Gastroesophageal sphincter (tissue), 4 donors: Measurements from ENCODE around the gene FBXO36. TPM values are rescaled to one million over a fixed set of nuclear protein-coding genes. Genes with fewer than 3 reads are reported as not detected.

Source experiments
- ATAC-seq: fragments of 150-250 bp; one replicate; pipeline ENCODE4 v1.9.1; 2016; ENCODE audit warnings: mild to moderate bottlenecking, moderate library complexity
- H3K27ac ChIP-seq, 4 donors: fragments of 200-600 bp; sonication (generic) in 3 of 4; 1 replicate in 3 of 4; 2 replicates in 1 of 4; pipeline ENCODE4 v1.5.1; 2016 to 2019
- H3K27me3 ChIP-seq: fragments of 200-600 bp; sonication (generic); one replicate; pipeline ENCODE4 v1.5.1; 2019
- H3K36me3 ChIP-seq, 2 donors: fragments of 200-600 bp; sonication (generic); one replicate each; pipeline ENCODE4 v1.5.1; 2019; ENCODE audit warnings: control low read depth in 1 of 2
- H3K4me1 ChIP-seq, 3 donors: fragments of 200-600 bp; sonication (generic); 1 replicate in 2 of 3; 2 replicates in 1 of 3; pipeline ENCODE4 v1.5.1; 2016 to 2019; ENCODE audit warnings: control low read depth in 2 of 3
- H3K4me3 ChIP-seq, 2 donors: fragments of 200-600 bp; sonication (generic); one replicate each; pipeline ENCODE4 v1.5.1; 2019; ENCODE audit warnings: mild to moderate bottlenecking in 1 of 2, moderate library complexity in 1 of 2
- H3K9me3 ChIP-seq, 3 donors: fragments of 200-600 bp; sonication (generic); one replicate each; pipeline ENCODE4 v1.5.1; 2017 to 2019; ENCODE audit warnings: control low read depth in 2 of 3
- EP300 ChIP-seq: sonication (generic); formaldehyde crosslinking; IDR thresholded peaks from one replicate; pipeline ENCODE4 v1.6.1; 2017; ENCODE audit warnings: antibody characterized with exemption, mild to moderate bottlenecking
- POLR2A ChIP-seq, 2 donors: fragments of 450-650 bp; IDR thresholded peaks; one replicate each; pipeline ENCODE4 v1.6.1; 2017; ENCODE audit warnings: antibody characterized with exemption in 2 of 2, mild to moderate bottlenecking in 2 of 2, moderate library complexity in 1 of 2
- POLR2AphosphoS5 ChIP-seq: sonication (generic); formaldehyde crosslinking; IDR thresholded peaks from one replicate; pipeline ENCODE4 v1.6.1; 2017; ENCODE audit warnings: antibody characterized with exemption
- WGBS, 2 donors: methylation state at CpG; one replicate each; pipeline ENCODE4 v1.1.5; 2018; ENCODE audit warnings: low coverage in 1 of 2; 5-methylcytosine and 5-hydroxymethylcytosine counted together
- total RNA-seq, 4 donors: library from RNA; depleted of rRNA; stranded (reverse); fragments of >200 nt; gene quantifications; one replicate each; pipeline ENCODE4 v1.1.0, GENCODE V29; 2016
- TF ChIP-seq, protein P1 (sequence below), 4 experiments: fragments of 200-600 bp in 2 of 4; fragments of 450-650 bp in 2 of 4; sonication (generic) in 1 of 4; IDR thresholded peaks; one replicate each; pipeline ENCODE4 v1.5.1; 2017 to 2019; ENCODE audit warnings: antibody characterized with exemption in 4 of 4, mild to moderate bottlenecking in 2 of 4, moderate library complexity in 2 of 4

The FBXO36 gene
- total RNA-seq, 4 donors from 2014 or later: 2.2 to 3.6 (median 3.4) TPM

DNA sequence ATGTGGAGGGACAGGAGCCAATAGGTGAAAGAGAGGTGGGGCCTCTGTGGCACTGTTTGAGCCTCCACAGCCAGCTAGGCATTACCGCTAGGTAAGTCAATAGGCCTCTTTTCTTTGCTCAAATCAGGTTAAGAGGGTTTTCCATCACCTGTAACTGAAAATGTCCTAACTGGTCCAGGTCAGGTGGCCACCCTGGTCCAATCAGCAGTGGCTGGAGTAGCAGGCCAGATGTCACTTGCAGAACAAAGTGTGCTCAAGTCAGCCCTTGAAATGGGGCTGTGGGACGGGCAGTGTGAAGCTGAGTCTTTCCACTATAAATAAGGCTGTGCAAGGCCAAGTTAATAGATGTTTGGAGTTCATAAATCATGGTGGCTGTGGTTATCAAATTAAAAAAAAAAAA, 20.9 kb downstream of the FBXO36 start:
- H3K4me1 ChIP-seq: peaks cover 0 to 12% (median 0%) of the 10 kb centered on the region in 3 donors
- TF ChIP-seq POLR2AphosphoS5 (no peak), EP300 (no peak), POLR2A (IDR thresholded peaks at IDR 0.05) (no peak)
- TF ChIP-seq, protein P1, sequence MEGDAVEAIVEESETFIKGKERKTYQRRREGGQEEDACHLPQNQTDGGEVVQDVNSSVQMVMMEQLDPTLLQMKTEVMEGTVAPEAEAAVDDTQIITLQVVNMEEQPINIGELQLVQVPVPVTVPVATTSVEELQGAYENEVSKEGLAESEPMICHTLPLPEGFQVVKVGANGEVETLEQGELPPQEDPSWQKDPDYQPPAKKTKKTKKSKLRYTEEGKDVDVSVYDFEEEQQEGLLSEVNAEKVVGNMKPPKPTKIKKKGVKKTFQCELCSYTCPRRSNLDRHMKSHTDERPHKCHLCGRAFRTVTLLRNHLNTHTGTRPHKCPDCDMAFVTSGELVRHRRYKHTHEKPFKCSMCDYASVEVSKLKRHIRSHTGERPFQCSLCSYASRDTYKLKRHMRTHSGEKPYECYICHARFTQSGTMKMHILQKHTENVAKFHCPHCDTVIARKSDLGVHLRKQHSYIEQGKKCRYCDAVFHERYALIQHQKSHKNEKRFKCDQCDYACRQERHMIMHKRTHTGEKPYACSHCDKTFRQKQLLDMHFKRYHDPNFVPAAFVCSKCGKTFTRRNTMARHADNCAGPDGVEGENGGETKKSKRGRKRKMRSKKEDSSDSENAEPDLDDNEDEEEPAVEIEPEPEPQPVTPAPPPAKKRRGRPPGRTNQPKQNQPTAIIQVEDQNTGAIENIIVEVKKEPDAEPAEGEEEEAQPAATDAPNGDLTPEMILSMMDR (IDR thresholded peaks at IDR 0.05): no peak
- ATAC-seq: no peak
- H3K4me3 ChIP-seq: no peak overlapping the region
- no peaks in the 10 kb centered on the region for H3K27me3 ChIP-seq
- 95% methylated on average over 2 of the region's 2 CpGs; no CpG with 5 or more reads in 1 of the 2 donors for WGBS, 2 donors
- no peaks in the 10 kb centered on the region for H3K9me3 ChIP-seq
- no peak overlapping the region for H3K27ac ChIP-seq
- no peaks in the 10 kb centered on the region for H3K36me3 ChIP-seq

DNA sequence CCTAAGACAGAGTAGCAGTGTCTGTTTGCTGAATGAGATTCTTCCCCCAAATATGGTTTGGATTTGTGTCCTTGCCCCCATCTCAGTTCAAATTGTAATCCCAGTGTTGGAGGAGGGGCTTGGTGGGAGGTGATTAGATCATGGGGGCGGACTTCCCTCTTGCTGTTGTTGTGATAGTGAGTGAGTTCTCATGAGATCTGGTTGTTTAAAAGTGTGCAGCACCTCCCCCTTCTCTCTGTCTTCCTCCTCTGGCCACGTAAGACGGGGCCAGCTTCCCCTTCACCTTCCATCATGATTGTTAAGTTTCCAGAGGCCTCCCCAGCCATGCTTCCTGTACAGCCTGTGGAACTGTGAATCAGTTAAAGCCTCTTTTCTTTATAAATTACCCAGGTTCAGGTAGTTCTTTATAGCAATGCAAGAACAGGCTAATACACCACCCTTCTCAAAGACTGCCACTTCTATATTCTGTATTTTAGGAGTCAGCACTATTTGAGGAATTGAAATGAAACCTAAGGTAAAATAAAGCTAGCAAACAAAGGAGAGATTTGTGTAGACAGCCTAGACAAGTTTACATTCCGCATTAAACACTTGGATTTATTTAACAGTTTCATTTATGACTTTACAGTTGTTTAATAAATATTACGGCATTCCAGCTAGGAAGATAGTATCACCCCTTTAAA, 21.6 kb downstream of the FBXO36 start:
- H3K27me3 ChIP-seq: no peaks in the 10 kb centered on the region
- TF ChIP-seq POLR2AphosphoS5 (no peak), POLR2A (IDR thresholded peaks at IDR 0.05) (no peak), EP300 (no peak)
- TF ChIP-seq, protein P1 (IDR thresholded peaks at IDR 0.05): no peak
- H3K9me3 ChIP-seq: no peaks in the 10 kb centered on the region
- ATAC-seq: no peak
- H3K36me3 ChIP-seq: no peaks in the 10 kb centered on the region
- peak overlapping the region in 2 of 4 donors; percentile 14 to 40 for H3K27ac ChIP-seq
- 35 to 52% methylated on average over 4 of the region's 5 CpGs for WGBS, 2 donors
- peaks cover 0 to 12% (median 0%) of the 10 kb centered on the region in 3 donors for H3K4me1 ChIP-seq
- H3K4me3 ChIP-seq: no peak overlapping the region

DNA sequence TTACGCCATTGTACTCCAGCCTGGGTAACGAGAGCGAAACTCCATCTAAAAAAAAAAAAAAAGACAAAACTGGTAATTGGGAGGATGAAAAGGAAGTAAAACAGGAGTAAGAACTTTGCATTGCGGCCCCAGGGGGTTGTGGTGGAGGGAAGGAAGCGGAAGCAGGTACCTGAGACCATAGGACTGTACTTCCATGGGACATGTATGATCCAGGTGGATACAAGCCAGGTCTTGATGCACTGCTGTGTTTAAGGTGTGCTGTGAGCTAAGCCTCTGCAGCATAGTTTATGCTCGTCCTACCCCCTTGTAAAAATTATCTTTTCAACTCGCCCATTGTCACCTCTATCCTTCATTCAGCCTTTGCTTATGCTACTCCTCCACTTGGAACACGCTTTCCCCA, 23.7 kb downstream of the FBXO36 start:
- TF ChIP-seq POLR2AphosphoS5: no peak
- Histone ChIP-seq H3K4me1 (peaks cover 0 to 12% (median 0%) of the 10 kb centered on the region in 3 donors), H3K36me3 (no peaks in the 10 kb centered on the region), H3K27me3 (no peaks in the 10 kb centered on the region), H3K27ac (no peak overlapping the region), H3K4me3 (no peak overlapping the region), H3K9me3 (no peaks in the 10 kb centered on the region)
- 83 to 84% methylated on average over 3 to 6 of the region's 8 CpGs for WGBS, 2 donors
- ATAC-seq: no peak

DNA sequence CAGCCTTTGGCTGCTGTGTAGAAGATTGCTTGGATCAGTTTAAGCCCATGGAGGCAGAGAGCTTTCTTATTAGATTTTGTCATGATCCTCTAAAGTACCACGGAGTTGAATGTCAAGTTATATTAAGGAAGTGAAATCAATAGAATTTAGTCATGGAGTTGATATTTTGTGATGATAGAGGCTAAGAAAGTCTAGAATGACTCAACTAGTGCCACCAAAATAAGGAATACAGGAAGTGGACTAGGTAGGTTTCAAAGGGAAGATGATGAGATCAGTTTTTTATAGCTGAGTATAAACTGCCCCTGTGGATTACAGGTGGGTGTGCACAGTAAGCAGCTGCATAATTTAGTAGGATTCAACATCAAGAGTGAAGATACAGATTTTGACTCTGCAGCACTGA, 25.2 kb downstream of the FBXO36 start:
- no peak for TF ChIP-seq POLR2AphosphoS5
- TF ChIP-seq, protein P1 (IDR thresholded peaks at IDR 0.05): no peak
- TF ChIP-seq EP300: no peak
- no peak for TF ChIP-seq POLR2A (IDR thresholded peaks at IDR 0.05)
- H3K4me3 ChIP-seq: no peak overlapping the region
- no peak for ATAC-seq
- no peaks in the 10 kb centered on the region for H3K36me3 ChIP-seq
- H3K27me3 ChIP-seq: no peaks in the 10 kb centered on the region
- no peak overlapping the region for H3K27ac ChIP-seq
- H3K4me1 ChIP-seq: peaks cover 0 to 12% (median 0%) of the 10 kb centered on the region in 3 donors
- no peaks in the 10 kb centered on the region for H3K9me3 ChIP-seq
- WGBS, 2 donors: 92 to 100% methylated on average over 1 of the region's 1 CpG

DNA sequence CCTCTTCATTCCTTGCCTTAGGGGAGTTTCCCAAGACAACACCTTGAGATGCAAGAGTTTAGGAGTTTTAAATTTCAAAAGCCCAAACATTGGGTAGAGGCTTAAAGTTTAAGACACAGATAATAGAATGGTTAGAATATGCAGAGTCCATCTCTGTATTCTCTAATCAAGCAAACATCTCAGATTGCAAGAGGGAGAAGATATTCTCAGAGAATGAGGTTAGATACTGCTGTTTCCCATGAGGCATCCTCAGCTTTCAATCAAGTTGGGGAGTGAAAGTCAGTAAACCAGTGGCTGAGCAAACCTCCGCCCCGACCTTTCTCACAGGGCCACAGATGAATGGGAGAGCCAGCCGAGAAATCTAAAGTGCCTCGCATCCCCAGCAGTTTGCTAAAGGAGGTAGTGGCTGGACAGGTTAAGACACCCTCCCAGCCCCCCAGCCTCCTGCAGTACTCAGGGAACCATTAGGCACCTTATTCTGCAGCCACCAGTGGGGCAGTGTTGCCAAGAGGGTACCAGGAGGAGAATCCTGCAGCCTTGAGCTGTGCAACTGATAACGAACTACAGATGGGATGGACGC, 30.0 kb downstream of the FBXO36 start:
- Histone ChIP-seq H3K27me3 (no peaks in the 10 kb centered on the region), H3K27ac (no peak overlapping the region), H3K4me3 (no peak overlapping the region), H3K9me3 (no peaks in the 10 kb centered on the region), H3K36me3 (no peaks in the 10 kb centered on the region), H3K4me1 (no peaks in the 10 kb centered on the region)
- 92% methylated on average over 2 to 6 of the region's 6 CpGs for WGBS, 2 donors
- ATAC-seq: no peak
- no peak for TF ChIP-seq POLR2A (IDR thresholded peaks at IDR 0.05)
- TF ChIP-seq, protein P1 (IDR thresholded peaks at IDR 0.05): no peak
